OCI-LY3 (cell line): Measurements from ENCODE around the gene IFITM1.

Experiments used
- EZH2phosphoT487 ChIP-seq: fragments of 200-600 bp; shearing (Covaris generic); IDR thresholded peaks from 2 replicates; pipeline ENCODE4 v1.6.1; 2018; ENCODE audit warnings: antibody characterized with exemption, mixed run types, low read depth
- TF ChIP-seq, protein P1 (sequence below): fragments of 200-600, 300-600 bp; sonication (generic); IDR thresholded peaks from 2 replicates; pipeline ENCODE4 v1.5.1; 2014; ENCODE audit warnings: antibody characterized with exemption, low read length, low read depth

DNA sequence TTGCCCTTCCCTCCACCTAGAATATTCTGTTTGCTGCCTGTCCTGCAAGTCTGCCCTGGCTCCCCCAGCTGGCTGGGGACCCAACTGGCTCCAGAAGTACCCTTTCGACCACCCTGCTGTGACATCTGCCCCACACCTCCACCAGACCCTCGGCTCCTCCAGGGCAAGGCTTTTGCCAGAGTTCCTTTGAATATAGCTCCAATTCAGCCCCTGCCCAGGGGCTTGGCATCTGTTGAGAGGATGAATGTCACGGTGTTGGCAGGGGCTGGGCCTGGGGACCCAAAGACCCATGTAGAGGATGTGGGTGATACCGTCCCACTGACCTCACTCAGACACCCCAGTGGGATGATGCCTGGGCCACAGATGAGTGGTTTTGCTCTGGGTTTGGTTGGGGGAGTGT is 31.7 kb upstream of the IFITM1 start:
- TF ChIP-seq, protein P1, sequence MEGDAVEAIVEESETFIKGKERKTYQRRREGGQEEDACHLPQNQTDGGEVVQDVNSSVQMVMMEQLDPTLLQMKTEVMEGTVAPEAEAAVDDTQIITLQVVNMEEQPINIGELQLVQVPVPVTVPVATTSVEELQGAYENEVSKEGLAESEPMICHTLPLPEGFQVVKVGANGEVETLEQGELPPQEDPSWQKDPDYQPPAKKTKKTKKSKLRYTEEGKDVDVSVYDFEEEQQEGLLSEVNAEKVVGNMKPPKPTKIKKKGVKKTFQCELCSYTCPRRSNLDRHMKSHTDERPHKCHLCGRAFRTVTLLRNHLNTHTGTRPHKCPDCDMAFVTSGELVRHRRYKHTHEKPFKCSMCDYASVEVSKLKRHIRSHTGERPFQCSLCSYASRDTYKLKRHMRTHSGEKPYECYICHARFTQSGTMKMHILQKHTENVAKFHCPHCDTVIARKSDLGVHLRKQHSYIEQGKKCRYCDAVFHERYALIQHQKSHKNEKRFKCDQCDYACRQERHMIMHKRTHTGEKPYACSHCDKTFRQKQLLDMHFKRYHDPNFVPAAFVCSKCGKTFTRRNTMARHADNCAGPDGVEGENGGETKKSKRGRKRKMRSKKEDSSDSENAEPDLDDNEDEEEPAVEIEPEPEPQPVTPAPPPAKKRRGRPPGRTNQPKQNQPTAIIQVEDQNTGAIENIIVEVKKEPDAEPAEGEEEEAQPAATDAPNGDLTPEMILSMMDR, result no peak
- TF ChIP-seq EZH2phosphoT487, result no peak
